GF-D8 (cell line): ENCODE measurements around the gene PLEKHM3.

Experiments used
- DNase-seq: peaks from one replicate; lab custom pipeline; 2025; lab: John Stamatoyannopoulos, UW

PLEKHM3 gene

DNA sequence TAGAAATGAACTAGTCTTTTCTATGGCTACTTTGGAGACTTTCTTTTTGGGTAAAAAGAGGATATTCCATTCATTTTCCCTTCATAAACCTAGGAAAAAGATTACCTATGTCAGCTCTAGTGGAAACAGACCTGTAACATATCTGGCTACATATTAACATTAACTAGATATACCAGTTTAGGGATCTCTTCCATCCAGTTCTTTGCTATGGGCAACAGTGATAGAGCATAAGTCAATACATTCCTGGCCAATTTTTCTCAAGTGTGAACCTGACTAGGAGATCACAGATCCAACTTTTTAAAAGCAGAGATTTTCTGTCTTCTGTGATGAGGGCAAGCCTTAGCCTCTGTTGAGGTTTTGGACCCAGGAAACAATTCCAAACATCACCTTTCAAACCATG, 34.5 kb downstream of the PLEKHM3 start:
- no peak for DNase-seq

DNA sequence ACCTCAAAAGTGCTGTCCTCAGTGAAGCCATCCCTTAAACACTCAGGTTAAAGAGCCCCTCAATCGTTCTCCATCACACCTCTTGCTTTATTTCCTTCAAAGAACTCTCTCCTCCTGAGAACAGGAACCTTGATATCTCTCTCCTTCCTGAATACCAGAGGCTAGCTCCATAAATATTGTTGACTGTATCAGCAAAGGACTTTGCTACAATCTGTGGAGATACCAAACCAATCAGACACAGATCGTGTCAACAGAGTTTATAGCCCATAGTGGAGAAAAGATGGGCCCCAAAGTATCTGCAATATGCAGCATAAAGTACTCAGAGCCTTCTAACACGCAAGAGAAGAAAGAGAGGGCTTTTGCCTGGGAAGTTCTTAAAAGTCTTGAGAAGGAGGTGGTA, 36.4 kb downstream of the PLEKHM3 start:
- DNase-seq = no peak

DNA sequence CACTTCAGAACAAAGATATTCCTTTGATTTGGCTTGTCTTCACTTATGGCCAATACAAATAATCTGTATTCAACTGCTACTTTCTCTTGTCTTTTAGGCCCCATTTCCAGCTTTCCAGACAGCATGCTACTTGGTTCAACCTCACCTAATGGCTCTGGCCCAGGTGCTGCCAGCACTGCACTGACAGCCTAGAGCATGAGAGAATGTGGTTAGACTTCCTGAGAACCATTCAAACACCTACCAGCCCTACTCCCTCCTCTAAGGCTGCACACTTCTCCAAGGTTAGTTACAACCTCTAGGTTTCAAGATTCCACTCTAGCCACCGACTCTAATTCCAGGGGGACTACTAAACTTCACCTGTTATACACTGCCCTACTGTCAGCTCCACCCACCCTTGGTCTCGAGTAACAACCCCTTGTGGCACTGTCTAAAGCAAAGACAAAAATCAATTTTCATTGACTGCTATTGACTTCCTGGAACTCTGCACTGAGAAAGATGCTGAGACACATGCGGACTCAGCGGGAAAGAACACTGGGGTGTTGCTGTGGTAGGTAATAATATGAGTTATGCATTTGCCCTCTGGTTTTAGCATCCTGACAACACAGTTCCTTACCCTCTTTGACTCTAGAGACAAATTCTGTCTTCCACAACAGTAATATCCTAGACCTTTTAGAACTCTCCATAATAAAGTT, 38.2 kb downstream of the PLEKHM3 start:
- no peak for DNase-seq

DNA sequence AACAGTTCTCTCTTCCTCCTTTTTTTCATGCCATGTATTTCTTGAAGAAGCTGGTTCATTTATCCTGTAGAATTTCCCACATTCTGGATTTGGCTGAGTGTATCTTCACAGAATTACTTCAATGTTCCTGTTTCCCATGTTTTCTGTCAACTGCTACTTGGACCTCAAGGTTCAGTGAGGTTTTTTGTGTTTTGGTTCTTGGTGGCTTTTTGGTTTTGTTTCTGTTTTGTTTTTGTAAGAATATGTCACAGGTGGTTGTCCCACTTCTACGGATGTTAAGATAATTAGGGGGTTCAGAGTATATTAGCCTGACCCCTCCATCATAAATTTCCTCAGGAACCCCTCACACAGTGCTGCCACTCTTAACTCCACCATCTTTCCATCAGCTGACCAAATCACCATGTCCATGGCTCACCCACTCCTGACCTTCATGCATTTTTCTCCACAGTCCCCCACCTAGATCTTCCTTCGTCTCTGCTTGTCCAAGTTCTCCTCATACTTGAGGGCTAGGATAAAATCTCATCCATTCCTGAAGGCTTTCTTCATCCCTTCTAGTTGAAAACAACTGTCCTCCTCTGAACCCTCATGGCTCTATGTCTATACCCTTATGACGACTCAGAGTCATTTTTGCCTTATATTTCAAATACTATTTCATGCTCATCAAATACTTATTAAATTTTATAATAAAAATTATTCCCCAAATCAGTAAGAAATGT, 40.4 kb downstream of the PLEKHM3 start:
- no peak for DNase-seq

DNA sequence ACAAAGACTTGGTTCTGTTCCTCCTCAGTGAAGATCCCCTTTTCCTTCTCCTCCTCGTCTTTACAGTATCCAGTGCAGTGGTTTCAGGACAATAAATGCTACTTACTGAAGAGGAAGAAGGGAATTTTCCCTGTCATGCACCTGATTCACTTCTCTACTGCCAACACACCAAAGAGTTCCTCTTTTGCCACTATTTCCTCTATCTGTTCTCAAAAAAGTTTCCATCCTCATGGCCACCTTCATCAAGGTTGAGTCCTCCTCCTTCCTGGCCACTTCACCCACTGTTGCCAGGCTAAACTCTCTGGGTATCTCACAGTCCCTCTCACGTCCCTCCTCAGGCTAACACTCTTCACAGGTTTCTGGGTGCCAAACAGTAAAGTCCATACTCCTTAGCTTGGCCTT, 41.7 kb downstream of the PLEKHM3 start:
- DNase-seq = peak; percentile 38

DNA sequence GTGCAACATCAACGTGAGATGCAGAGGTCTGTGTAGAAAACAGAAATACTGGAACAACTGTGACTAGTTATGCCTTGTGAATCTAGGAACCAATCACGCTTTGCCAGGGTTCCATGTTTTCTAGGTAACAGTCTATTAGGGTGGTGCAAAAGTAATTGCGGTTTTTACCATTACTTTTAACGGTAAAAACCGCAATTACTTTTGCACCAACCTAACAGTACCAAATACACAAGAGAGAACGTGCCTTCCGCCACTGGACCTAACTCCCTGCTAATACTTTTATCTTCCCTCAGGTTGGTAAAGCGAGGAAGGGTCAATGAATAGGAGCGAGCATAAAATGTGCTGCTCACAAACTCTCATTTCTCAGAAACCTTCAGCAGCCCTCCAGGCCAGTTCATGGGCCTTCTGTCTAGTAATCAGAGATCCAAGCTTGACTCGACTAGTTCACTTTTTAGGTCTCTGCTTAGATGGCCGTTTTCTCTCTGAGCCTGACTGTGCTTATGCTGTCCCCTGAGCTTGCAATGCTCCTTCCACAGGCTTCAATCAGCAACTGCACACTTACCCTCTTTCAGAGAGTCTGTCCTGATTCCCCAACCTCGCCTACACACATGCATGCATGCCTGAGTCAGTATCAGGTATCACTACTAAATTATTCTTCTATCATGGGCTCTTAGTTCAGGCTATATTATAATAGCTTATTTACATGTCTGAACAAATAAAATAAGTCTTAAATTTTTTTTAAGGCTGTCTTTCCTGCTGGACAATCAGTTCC, 47.0 kb downstream of the PLEKHM3 start:
- DNase-seq = no peak

DNA sequence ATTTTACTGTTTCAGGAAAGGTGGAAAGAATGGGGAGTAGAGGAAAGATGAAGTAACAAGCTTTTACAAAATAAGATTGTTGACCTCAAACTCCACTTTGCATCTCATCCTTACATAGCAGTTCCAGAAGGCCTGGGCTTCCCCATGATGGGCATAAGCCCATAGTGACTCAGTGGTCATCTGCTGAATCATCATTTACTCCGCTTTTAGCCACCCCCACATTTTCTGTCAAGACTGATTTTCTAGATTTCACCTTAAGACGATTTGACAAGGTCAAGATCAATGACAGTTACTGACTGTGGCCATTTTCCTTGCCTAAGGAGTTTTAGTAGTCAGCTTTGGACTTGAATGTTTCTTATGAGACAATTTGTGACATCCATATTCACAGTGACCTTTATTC, 49.4 kb downstream of the PLEKHM3 start:
- no peak for DNase-seq

DNA sequence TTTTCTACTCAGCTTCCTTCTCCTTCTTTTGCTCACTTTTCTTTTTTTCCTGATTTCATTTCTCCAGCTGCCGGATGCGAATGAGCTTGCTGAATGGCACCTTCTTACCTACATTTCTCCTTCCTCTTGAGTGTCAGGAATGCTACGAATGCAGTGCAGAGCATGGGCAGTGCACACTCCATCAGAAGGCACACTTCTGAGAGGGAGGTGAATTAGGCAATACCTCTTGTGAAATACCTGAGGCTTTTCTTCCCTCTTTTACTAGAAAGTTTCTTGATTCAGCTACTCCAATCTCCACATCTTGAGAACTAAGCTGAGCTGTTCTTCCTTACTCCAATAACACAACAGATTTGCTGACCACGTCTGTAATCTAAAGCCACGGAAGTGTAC, 51.1 kb downstream of the PLEKHM3 start:
- DNase-seq = peak; percentile 70

DNA sequence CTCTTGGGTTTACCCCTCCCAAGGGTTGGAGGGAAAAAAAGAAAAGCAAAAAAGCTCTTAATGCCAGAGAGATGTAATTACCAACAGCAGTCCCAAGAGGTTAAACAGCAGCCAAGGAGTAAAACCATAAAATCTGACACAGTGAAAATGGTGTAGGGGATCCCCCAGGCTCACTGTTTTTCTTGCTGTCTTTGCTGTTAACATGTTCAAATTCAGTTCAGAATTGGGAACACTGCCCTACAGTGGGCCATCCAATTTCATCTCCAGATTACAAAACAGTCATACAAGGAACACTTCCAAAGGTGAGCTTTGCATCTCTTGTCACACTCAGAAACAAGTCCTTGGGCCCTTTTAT, 54.5 kb downstream of the PLEKHM3 start:
- DNase-seq = no peak

DNA sequence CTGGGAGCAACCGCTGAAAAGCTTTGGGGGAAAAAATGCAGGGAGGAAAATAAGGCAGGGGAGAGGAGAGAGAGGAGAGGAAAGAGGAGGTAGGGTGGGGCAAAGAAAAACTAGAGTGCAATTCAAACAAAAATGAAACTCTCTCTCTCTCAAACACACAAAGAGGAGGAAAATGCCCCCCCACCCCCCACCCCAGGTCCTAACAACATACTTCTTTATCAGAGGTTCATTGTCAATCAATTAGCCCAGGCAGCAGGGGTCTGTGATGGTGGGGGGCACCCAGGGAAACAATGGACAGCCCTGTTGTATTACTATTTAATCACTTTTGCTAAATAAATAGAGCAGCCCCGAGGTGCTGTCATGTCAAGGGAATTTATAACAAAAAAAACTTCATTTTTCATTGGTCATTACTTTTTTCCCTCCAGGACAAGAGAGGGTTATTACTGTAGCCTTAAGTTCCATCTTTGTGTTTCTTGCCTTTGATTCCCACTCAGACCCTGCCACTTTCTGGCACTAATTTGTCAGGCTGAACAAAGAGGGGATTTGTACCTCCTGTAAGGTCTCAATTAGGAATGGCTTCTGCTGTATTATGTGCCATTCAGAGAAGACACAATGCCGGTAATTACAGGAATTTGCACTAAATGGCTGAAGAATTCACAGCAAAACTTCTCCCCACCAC, 55.0 kb downstream of the PLEKHM3 start:
- DNase-seq = no peak

DNA sequence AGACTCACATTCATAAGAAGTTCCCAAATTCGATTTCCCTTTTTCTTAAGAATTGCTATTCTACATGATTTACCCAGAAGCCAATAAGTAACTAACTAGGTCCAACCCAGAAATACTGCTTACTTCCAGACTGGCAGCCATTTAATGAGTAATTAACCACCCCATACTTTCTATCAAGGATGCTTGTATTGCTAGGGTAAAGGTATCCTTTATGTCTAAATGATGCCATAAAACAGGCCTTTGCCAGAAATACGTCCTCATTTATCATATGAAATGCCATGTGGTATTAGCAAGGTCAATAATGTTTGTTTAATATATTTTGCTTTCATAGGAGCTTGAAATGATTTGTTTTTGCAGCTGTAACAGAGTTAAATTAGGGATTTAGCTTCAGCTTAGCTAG, 56.1 kb downstream of the PLEKHM3 start:
- DNase-seq = no peak

DNA sequence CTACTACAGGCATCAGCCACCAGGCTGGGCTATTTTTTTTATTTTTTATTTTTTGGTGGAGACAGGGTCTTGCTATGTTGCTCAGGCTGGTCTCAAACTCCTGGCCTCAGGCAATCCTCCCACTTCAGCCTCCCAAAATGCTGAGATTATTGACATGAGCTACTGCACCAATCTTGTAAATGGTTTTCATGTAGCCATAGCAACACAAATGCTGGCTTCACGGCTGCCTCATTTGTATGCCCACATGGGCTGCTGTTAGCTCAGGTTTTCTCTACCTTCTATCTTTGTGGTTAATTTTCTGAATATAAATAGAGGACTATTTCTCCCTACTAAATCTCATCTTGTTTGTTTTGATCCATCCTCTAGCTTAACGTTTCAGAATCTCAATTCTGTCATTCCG, 58.2 kb downstream of the PLEKHM3 start:
- DNase-seq = no peak

DNA sequence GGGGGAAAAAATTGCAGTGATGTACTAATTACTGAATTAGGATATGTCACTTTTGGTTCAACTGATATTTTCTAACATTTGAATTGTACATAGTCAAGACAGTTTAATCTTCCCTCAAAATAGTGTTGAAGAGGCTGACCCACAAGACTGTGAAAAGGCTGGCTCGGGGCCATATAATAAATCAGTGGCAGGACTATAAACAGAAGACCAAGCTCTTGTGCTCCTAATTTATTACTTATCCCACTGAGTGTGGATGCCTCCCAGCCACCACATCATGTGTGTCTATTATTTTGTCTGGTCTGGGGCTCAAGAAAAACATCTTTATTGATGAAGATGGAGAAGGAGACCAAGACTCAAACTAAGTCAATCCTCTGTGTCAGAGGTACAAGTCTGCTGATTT, 64.4 kb downstream of the PLEKHM3 start:
- DNase-seq = no peak

DNA sequence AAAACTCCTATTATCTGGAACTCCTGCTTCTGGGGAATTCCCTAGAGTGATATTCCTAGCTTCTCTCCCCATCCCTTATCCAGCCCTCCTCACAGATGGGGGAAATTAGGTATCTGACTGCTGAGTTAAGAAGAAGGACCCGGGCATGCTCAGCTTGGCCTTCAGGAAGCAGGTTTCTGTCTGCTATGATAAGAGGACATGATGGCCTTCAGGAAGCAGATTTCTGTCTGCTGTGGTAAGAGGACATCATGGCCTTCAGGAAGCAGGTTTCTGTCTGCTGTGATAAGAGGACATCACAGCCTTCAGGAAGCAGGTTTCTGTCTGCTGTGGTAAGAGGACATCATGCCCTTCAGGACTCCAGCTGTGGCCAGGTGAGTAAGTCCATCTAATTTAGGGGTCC, 65.2 kb downstream of the PLEKHM3 start:
- peak; percentile 53 for DNase-seq

DNA sequence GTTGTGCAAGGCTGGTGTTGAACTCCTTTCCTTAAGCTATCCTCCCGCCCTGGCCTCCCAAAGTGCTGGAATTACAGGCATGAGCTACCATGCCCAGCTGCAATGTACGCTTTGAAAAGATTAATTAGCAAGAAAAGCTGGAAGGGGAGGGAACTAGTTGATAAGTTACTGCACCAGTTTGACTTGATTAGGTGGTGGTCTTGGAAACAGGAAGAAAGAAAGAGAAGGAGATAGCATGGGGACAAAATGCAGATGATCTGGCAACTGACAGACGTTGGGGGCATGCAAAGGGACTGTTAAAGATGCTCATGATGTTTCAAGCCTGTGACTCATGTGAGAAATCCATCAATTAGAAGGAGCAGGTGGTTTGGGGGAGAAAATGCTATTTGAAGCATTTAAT, 68.6 kb downstream of the PLEKHM3 start:
- no peak for DNase-seq

DNA sequence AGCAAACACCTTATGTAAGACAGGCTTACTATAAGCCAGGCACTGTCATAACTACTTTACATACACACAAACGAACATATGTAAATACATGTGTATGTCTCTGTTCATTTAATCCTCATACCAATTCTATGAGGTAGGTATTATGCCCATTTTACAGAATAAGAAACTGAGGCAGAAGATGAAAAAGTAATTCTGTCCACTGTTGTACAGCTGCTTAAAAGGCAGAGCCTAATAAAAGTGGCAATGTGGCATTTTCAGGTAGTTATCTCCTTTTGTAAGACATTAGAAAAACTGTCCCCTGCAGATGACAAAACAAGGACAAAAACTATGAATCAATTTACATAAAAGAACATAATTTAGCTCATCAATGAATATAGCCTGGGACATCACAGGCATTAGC, 69.9 kb downstream of the PLEKHM3 start:
- no peak for DNase-seq

DNA sequence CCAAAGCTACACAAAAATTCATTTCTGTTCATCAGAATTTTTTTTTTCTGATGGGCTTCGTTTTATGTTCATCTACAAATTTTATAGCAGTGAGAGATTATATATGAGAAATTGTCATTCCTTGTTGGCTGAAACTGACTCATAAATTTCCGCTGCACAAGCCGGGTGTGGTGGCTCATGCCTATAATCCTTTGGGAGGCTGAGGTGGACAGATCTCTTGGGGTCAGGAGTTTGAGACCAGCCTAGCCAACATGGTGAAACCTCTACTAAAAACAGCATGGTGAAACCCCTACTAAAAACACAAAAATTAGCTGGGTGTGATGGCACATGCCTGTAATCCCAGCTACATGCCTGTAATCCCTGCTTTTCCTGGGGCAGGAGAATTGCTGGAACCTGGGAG, 72.0 kb downstream of the PLEKHM3 start:
- DNase-seq = no peak

DNA sequence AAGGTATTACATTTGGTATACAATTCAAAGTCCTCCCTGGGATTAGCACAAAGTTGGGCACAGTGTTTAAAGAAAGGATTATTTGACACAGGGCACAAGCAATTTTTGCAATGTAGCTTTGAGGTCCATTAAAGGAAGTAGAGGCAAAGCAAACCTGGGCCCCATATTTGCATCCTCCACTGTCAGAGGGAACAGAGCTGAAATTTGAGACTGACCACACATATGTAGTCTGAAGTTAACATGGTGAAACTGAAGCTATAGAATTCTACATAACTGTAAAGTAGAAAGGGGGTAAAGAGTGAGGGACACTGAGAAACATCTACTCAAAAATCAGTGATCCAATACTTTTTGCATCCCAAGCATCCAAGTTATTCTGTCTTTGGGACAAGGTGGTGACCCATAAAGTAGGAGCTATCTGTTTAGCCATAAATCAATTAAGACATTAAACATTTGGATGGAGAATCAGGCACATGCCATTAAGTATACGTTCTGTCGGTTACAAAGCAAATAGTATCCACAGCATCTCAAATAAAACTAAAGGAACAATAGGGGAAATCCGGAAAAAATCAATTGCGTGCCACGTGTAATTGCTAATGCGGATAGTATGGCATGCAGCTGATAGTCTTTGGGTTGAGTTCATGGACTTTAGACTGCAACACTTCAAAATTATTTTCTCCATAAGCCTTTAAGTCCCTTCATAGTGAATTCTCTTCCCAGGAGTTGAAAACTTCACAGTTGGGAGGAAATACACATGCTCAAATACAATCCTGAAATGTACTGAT, 72.6 kb downstream of the PLEKHM3 start:
- DNase-seq = no peak

DNA sequence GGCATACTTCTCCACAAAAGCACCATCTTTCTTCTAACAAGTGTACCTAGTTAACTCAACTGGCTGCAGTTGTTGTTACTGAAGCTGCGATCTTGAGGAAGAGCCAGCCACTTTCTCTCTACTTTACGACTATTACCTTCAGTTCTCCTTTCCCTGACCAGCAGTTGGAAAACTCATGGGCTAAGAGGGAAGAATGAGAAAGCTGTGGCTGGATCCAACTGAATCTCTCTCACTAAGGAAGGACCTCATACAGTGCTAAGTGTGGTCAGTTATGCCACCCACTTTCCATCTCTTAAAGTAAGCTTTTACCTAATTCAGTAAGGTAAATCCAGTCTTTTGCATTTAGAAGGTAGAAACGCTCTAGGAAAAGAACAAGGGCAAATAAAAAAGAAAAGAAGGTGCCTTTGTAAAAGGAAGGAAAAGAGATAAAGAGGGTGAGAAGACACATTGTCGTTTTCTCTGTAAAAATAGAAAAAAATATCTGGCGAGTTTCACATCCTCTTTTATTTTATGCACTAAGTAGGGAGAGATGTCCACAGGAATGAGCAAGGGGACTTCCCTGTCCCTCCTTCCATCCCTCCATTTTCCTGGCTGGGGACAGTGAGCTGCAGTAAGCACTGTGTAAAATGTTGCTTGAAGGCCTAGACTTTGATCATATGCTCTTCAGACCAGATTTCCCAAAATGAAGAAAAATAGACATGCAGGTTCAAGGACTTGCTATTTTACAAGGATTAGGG, 73.4 kb downstream of the PLEKHM3 start:
- no peak for DNase-seq

DNA sequence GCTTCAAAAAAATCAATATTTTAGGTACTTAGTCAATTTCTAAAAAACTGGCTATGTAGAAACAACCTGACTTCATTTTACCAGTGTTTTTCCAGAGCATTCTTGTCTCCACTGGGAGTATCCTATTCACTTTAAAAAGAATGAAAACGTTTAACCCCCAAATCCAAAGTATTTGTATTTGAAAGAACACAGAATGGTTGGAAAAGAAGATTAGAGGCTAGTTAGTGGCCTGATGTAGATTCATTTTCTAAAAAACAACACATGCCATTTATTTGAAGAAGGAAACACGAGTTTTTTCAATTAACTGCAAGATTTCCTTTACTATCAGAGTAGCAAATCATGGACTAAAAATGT, 74.6 kb downstream of the PLEKHM3 start:
- no peak for DNase-seq

DNA sequence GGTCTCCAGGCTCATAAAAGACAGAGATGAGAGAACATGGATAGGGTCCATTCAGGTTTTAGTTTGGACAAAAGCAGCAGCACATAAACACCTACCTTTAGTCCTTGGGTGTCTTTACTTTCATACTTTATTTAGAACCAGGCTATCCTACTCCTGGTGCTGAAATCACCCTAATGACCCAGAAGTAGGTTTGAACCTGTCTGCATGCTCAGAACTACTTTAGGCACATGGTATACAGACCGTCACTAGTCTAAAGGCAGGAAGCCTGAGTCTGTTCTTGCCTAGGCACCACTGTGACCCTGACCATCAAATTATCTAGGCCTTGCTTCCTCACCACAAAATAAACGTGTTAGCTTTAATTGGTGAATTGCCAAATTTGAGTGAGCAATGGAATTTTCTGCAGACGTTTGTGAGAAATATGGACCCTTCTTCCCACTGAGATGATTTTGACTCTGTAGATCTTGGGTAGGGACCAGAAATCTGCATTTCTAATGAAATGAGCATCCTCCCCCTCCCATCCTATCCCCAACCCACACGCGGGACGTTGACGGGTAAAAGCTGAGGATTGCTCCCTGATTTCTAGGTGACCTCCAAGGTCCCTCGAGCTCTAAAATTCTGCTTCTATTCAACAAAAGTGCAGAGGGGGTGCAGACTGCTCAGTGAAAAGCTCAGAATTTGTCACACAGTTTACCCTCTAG, 75.1 kb downstream of the PLEKHM3 start:
- no peak for DNase-seq
